NCI-H2107 (cell line): Measurements from ENCODE around the gene GPBP1L1.
"Not testable (repeated sequence)": the region's sequence is repeated elsewhere in the genome, so short reads cannot be mapped to it uniquely, and the experiment has no call there.

Experiments used
- DNase-seq: peaks from one replicate; lab custom pipeline; 2025; lab: John Stamatoyannopoulos, UW

GPBP1L1 gene

GRCh38 chr1:45679123-45679522, 7.2 kb downstream of the GPBP1L1 start:
- no peak for DNase-seq

GRCh38 chr1:45678489-45678888, 7.8 kb downstream of the GPBP1L1 start:
- no peak for DNase-seq

- no peak for DNase-seq
These were observed 8.5 kb downstream of the GPBP1L1 start for GRCh38 chr1:45677751-45678245.

- not testable (repeated sequence) for DNase-seq
These were observed 9.8 kb downstream of the GPBP1L1 start for GRCh38 chr1:45676553-45676952.

GRCh38 chr1:45674478-45674877, 11.9 kb downstream of the GPBP1L1 start:
- DNase-seq, result no peak

GRCh38 chr1:45673956-45674355, 12.4 kb downstream of the GPBP1L1 start:
- no peak for DNase-seq

- DNase-seq, result no peak
These were observed 16.3 kb downstream of the GPBP1L1 start for GRCh38 chr1:45669859-45670655.

- no peak for DNase-seq
These were observed 17.0 kb downstream of the GPBP1L1 start for GRCh38 chr1:45669379-45669778.

- DNase-seq, result no peak
These were observed 17.8 kb downstream of the GPBP1L1 start for GRCh38 chr1:45668526-45668925.

GRCh38 chr1:45667321-45668111, 18.8 kb downstream of the GPBP1L1 start:
- DNase-seq, result no peak

GRCh38 chr1:45666836-45667235, 19.5 kb downstream of the GPBP1L1 start:
- DNase-seq, result no peak

GRCh38 chr1:45660336-45660735, 26.0 kb downstream of the GPBP1L1 start:
- DNase-seq, result no peak

- DNase-seq, result no peak
These were observed 27.1 kb downstream of the GPBP1L1 start for GRCh38 chr1:45659222-45659621.

GRCh38 chr1:45658171-45658570, 28.2 kb downstream of the GPBP1L1 start:
- no peak for DNase-seq

GRCh38 chr1:45656573-45657226, 29.6 kb downstream of the GPBP1L1 start:
- no peak for DNase-seq

GRCh38 chr1:45654540-45655280, 31.6 kb downstream of the GPBP1L1 start:
- DNase-seq, result no peak

GRCh38 chr1:45647248-45648021, 38.9 kb downstream of the GPBP1L1 start:
- DNase-seq, result no peak

- DNase-seq, result no peak
These were observed 41.7 kb downstream of the GPBP1L1 start for GRCh38 chr1:45644661-45645060.

GRCh38 chr1:45643978-45644377, 42.4 kb downstream of the GPBP1L1 start:
- no peak for DNase-seq

- no peak for DNase-seq
These were observed 43.0 kb downstream of the GPBP1L1 start for GRCh38 chr1:45643321-45643720.

- DNase-seq, result no peak
These were observed 46.0 kb downstream of the GPBP1L1 start for GRCh38 chr1:45640293-45640692.
